NCI-H510A treated with DMSO at 0.1 percent for 48 hours (cell line): ENCODE measurements around the gene DBF4B.
"Not testable (repeated sequence)": the region's sequence is repeated elsewhere in the genome, so short reads cannot be mapped to it uniquely, and the experiment has no call there.

ENCODE experiments used
- DNase-seq: peaks from one replicate; lab custom pipeline; 2025; lab: John Stamatoyannopoulos, UW

The DBF4B gene

GRCh38 chr17:44734272-44734671, 25.8 kb downstream of the DBF4B start:
- no peak for DNase-seq

- DNase-seq, result no peak
Observed at GRCh38 chr17:44736551-44737240, 28.2 kb downstream of the DBF4B start.

- no peak for DNase-seq
Observed at GRCh38 chr17:44738214-44738906, 29.9 kb downstream of the DBF4B start.

- DNase-seq, result no peak
Observed at GRCh38 chr17:44741316-44741715, 32.9 kb downstream of the DBF4B start.

- no peak for DNase-seq
Observed at GRCh38 chr17:44745301-44745700, 36.8 kb downstream of the DBF4B start.

- DNase-seq, result not testable (repeated sequence)
Observed at GRCh38 chr17:44745738-44746137, 37.3 kb downstream of the DBF4B start.

- DNase-seq, result no peak
Observed at GRCh38 chr17:44747566-44747965, 39.1 kb downstream of the DBF4B start.

- DNase-seq, result no peak
Observed at GRCh38 chr17:44749076-44749979, 40.9 kb downstream of the DBF4B start.

- DNase-seq, result no peak
Observed at GRCh38 chr17:44749980-44750318, 41.5 kb downstream of the DBF4B start.

GRCh38 chr17:44751331-44751730, 42.9 kb downstream of the DBF4B start:
- DNase-seq, result no peak

- DNase-seq, result no peak
Observed at GRCh38 chr17:44751806-44752205, 43.3 kb downstream of the DBF4B start.

- no peak for DNase-seq
Observed at GRCh38 chr17:44752953-44753861, 44.7 kb downstream of the DBF4B start.

GRCh38 chr17:44754276-44754675, 45.8 kb downstream of the DBF4B start:
- DNase-seq, result no peak

- not testable (repeated sequence) for DNase-seq
Observed at GRCh38 chr17:44755180-44755579, 46.7 kb downstream of the DBF4B start.

- no peak for DNase-seq
Observed at GRCh38 chr17:44757045-44757917, 48.8 kb downstream of the DBF4B start.

GRCh38 chr17:44757918-44758413, 49.5 kb downstream of the DBF4B start:
- DNase-seq, result no peak

- DNase-seq, result no peak
Observed at GRCh38 chr17:44758414-44759085, 50.1 kb downstream of the DBF4B start, which contains the start of gene ADAM11. TSS of gene ADAM11 (plus strand) at chr17:44758988. CDS start at chr17:44759200, 212 bp downstream.

GRCh38 chr17:44759086-44759915, 50.8 kb downstream of the DBF4B start:
- DNase-seq, result no peak

- no peak for DNase-seq
Observed at GRCh38 chr17:44759916-44760243, 51.4 kb downstream of the DBF4B start.
